T-helper 2 cell treated with Interferon-gamma antibody and Interleukin-4, amounts not matched to agents 5 μg/mL and 100 μg/mL, for 36 hours (primary cell): ENCODE measurements around the gene SYNPO2.

Source experiments
- DNase-seq: peaks from one replicate; pipeline ENCODE4 v3.0.0; 2021; ENCODE audit warnings: low spot score
- H3K27ac Mint-ChIP-seq: one replicate; pipeline ENCODE4 v1.8.0; 2021; ENCODE audit warnings: mild to moderate bottlenecking, mixed read lengths
- H3K27me3 Mint-ChIP-seq: one replicate; pipeline ENCODE4 v1.8.0; 2021; ENCODE audit warnings: low read depth, mixed read lengths
- H3K36me3 Mint-ChIP-seq: one replicate; pipeline ENCODE4 v1.8.0; 2021; ENCODE audit warnings: low read depth, mixed read lengths
- H3K4me1 Mint-ChIP-seq: one replicate; pipeline ENCODE4 v1.8.0; 2021; ENCODE audit warnings: low read depth, mixed read lengths
- H3K4me3 Mint-ChIP-seq: one replicate; pipeline ENCODE4 v1.8.0; 2022; ENCODE audit warnings: mild to moderate bottlenecking, moderate library complexity, mixed read lengths
- H3K9me3 Mint-ChIP-seq: one replicate; pipeline ENCODE4 v1.8.0; 2021; ENCODE audit warnings: mixed read lengths

SYNPO2 gene

DNA sequence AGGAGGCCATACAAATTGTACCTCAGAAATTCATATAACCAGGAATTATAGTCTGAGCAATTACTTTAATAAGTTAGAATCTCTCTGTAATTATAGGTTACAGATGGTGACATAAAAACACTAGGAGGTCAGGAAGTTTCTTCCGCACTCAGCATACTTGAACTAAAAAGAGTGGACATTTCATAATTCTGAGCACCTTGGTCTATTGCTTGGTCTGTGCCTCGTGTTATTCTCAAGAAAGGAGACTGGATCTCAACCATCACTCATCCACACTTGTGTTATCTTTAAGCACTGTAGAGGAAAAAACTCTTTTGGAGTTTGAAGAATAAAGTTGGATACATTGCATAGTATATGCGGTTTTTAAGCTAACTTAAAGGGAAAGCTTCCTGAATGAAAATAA, 91.1 kb downstream of the SYNPO2 start:
- no peak for DNase-seq
- no peaks in the 10 kb centered on the region for H3K36me3 Mint-ChIP-seq
- no peaks in the 10 kb centered on the region for H3K4me1 Mint-ChIP-seq
- H3K27me3 Mint-ChIP-seq: peaks cover 7% of the 10 kb centered on the region
- no peak overlapping the region for H3K27ac Mint-ChIP-seq
- no peak overlapping the region for H3K4me3 Mint-ChIP-seq
- no peaks in the 10 kb centered on the region for H3K9me3 Mint-ChIP-seq

- Mint-ChIP-seq H3K27me3 (peaks cover 7% of the 10 kb centered on the region), H3K4me3 (no peak overlapping the region), H3K4me1 (no peaks in the 10 kb centered on the region), H3K36me3 (no peaks in the 10 kb centered on the region), H3K9me3 (no peaks in the 10 kb centered on the region), H3K27ac (no peak overlapping the region)
- no peak for DNase-seq
Measured at GRCh38 chr4:118981171-118981838, 92.7 kb downstream of the SYNPO2 start.

DNA sequence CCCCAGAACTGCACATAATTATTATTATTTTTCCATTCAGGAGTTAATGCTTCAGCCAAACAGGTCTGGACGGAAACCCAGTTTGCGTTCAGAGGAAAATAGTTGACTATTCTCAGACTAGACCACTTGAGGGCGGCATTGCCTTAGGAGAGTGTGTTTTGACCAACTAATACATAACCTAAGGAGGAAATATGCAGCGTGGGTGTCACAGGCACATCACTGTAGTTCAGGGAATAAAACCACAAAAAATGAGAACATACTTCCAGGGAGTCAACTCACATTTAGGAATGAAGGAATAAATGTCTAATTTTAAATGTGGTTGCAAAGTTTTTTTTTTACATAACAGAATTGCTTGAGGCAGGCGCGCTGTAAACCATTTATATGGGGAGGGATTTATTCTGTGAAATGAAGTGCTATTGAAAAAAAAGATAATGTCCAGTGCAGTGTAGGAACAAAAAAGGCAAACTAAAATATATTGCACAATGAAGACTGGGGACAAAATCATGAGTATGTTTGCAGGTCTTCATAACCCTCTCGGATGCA, 93.3 kb downstream of the SYNPO2 start:
- Mint-ChIP-seq H3K4me1 (no peaks in the 10 kb centered on the region), H3K27ac (no peak overlapping the region), H3K27me3 (peaks cover 7% of the 10 kb centered on the region), H3K36me3 (no peaks in the 10 kb centered on the region), H3K9me3 (no peaks in the 10 kb centered on the region), H3K4me3 (no peak overlapping the region)
- DNase-seq: peak; percentile 16

DNA sequence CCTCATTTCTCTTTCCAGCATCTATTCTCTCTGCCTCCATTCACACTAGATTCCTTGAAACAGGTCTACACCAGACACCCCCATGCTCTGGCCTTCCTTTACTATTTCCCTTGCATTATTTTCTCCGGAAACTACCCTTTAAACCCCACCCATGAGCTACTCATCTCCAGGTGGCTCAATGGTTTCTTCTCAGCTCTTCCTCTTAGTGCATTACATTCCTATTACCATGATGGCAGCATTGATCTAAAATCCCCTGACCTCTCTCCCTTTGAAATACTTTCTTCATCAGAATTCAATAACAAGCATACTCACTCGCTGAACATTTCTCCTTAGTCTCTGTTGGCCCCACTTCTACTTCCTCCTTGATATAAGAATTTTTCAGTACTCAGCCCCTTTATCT, 94.6 kb downstream of the SYNPO2 start:
- Mint-ChIP-seq H3K9me3 (no peaks in the 10 kb centered on the region), H3K4me1 (no peaks in the 10 kb centered on the region), H3K27ac (no peak overlapping the region), H3K27me3 (peaks cover 7% of the 10 kb centered on the region), H3K4me3 (no peak overlapping the region), H3K36me3 (no peaks in the 10 kb centered on the region)
- no peak for DNase-seq

- Mint-ChIP-seq H3K27ac (no peak overlapping the region), H3K36me3 (no peaks in the 10 kb centered on the region), H3K4me3 (no peak overlapping the region), H3K9me3 (no peaks in the 10 kb centered on the region), H3K27me3 (peaks cover 7% of the 10 kb centered on the region), H3K4me1 (no peaks in the 10 kb centered on the region)
- DNase-seq: no peak
Measured at GRCh38 chr4:118983831-118984230, 95.2 kb downstream of the SYNPO2 start.

DNA sequence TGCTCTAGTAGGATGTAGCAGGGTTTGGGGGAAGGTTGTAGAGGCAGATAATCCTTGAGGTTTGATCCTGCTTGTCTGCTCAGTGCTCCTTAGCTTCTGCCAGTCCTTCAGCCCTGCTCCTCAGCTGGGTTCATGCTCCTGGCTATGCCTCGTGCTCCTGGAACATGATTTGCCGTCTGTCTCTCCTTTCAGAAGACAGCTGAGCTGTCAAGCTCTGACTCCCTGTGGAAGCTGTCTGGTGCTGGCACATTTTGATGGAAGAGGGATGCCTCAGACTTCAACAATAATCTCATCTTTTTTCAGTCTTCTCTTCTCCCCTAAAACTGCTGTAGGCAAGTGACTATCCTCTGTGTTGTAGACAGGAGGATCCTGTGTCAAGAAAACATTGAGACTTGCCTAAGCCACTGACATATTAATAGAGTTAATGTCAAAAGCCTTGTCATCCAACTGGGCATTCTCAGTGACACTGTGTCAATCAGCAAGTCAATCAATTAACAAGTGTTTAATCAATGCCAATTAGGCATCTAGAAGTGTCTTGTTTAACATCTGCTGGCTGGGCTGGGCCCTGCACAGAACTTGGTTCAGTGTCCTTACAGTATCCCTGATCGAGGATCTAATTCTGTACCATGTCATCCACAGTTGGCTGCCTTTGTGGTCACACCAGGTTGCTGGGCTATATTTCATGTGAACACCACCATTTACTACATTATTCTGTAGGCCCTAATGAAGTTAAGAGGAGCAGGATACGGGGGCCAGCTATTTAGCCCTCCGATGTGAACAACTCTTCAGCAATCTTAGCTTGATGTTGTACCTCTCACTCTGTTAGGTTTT, 96.7 kb downstream of the SYNPO2 start:
- Mint-ChIP-seq H3K4me1 (no peaks in the 10 kb centered on the region), H3K9me3 (no peaks in the 10 kb centered on the region), H3K36me3 (no peaks in the 10 kb centered on the region), H3K4me3 (no peak overlapping the region), H3K27me3 (peaks cover 7% of the 10 kb centered on the region), H3K27ac (no peak overlapping the region)
- DNase-seq: no peak

DNA sequence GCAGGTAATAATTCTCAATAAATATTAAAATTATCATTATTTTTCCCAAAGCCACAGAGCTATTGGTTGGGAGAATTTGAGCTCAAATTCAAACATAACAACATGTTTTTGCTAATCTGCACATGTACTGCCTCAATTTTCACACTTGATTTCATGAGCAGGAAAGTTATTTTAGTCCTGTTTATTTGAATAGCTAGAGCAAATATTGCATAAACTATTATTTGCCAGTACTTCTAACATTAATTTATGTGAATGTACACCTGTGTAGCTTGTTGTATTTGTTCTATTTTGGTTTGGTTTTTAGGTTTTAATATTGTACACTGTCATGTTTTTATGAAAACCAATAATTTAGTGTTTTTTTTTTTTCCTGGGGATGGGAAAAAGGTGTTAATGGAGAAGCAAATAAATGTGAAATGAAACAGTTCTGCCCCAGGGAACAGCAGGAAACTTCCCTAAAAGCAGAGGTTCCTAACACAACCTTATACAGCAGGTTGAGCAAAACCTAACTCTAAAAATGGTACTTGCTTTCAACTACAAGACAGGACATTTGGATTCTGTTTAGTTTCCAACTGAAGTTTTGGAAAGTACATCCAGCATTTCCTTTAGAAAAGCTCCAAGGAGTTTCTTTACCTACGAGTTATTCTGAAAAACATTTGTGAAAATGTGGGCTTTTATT, 99.4 kb downstream of the SYNPO2 start:
- Mint-ChIP-seq H3K27ac (no peak overlapping the region), H3K4me3 (no peak overlapping the region), H3K27me3 (peaks cover 6% of the 10 kb centered on the region), H3K4me1 (no peaks in the 10 kb centered on the region), H3K36me3 (no peaks in the 10 kb centered on the region), H3K9me3 (no peaks in the 10 kb centered on the region)
- DNase-seq: no peak

DNA sequence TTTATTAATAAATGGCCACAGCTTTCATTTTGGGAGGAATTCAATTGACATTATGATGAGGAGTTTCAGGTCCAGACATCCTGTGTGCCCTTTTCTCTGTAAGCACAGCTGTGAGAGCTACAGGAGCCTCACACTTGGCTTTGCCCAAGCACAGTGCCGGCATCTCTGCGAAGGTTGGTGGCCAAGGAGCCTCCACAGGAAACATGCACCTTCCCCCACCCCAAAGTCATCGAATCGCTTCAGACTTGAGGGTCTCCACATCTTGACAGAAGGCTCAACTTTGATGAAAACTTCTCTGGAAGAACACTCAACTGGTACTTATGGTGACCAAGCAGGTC, 100.0 kb downstream of the SYNPO2 start:
- H3K27ac Mint-ChIP-seq: no peak overlapping the region
- no peak overlapping the region for H3K4me3 Mint-ChIP-seq
- no peaks in the 10 kb centered on the region for H3K9me3 Mint-ChIP-seq
- no peaks in the 10 kb centered on the region for H3K4me1 Mint-ChIP-seq
- no peaks in the 10 kb centered on the region for H3K36me3 Mint-ChIP-seq
- H3K27me3 Mint-ChIP-seq: peaks cover 2% of the 10 kb centered on the region
- DNase-seq: no peak

DNA sequence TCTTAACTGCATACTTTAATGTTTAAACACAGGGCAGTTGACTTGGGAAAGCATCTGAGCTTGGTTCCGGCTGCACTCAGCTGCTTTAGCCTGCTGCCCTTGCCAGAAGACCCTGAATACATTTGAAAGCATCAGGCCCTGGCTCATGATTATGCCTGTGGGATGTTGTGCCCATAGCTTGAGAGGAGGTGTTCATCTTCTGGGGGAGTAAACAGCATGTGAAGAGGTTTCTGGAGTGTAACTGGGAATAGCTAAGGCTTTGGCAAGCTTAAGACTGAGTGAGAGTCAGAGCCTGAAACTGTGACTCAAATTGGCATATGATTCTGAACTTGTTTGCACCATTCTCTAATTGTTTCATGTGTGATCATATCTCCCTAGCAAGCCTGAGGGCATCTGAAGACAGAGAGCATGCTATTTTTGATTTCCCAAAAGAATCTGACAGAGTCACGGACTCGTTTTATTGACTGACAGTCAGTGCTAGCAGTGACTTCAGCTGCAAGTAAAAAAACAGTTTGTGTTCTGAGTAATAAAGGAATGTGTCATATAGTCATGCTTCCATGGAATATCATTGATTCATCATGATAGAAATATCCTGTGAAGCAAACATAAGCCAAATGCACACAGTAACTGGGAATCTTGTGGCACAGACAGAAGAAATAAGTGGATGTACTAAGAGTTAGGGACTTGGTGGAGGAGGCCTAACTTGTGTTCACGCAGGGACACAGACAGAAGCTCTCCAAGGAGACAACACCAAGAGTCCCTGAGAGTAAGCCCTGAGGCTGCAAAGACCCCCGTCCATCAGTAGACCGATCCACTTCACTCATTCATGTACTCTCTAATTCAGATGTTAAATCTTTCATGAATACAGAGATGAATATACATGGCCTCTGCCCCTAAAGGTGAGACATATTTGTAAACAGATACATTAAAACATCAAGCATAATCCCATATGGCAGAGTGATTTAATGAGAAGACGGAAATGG, 100.7 kb downstream of the SYNPO2 start:
- no peak overlapping the region for H3K27ac Mint-ChIP-seq
- peaks cover 2% of the 10 kb centered on the region for H3K27me3 Mint-ChIP-seq
- H3K4me3 Mint-ChIP-seq: no peak overlapping the region
- no peaks in the 10 kb centered on the region for H3K36me3 Mint-ChIP-seq
- H3K4me1 Mint-ChIP-seq: no peaks in the 10 kb centered on the region
- H3K9me3 Mint-ChIP-seq: no peaks in the 10 kb centered on the region
- no peak for DNase-seq

- DNase-seq: no peak
- no peak overlapping the region for H3K27ac Mint-ChIP-seq
- H3K27me3 Mint-ChIP-seq: no peaks in the 10 kb centered on the region
- no peaks in the 10 kb centered on the region for H3K36me3 Mint-ChIP-seq
- H3K4me1 Mint-ChIP-seq: no peaks in the 10 kb centered on the region
- no peaks in the 10 kb centered on the region for H3K9me3 Mint-ChIP-seq
- no peak overlapping the region for H3K4me3 Mint-ChIP-seq
Measured at GRCh38 chr4:118991686-118992085, 103.0 kb downstream of the SYNPO2 start.

DNA sequence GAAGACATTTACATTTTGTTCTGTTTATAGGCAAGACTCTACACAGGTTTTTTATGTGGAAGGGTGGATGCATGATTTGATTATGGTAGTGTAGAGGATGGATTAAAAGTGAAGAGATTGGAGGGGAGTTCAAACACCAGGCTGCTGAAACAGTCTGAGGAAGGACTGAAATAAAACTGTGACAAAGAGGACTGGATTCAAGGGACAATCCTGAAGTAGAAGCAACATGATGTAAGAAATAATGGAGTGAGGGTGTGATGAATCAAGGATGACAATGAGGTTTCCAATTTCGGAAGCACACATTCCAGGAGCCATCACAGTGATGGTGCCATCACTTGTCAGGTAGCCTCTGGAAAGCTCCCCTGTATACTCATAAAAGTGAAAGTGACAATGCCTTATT, 103.5 kb downstream of the SYNPO2 start:
- Mint-ChIP-seq H3K36me3 (no peaks in the 10 kb centered on the region), H3K4me3 (no peak overlapping the region), H3K4me1 (no peaks in the 10 kb centered on the region), H3K27me3 (no peaks in the 10 kb centered on the region), H3K9me3 (no peaks in the 10 kb centered on the region), H3K27ac (no peak overlapping the region)
- no peak for DNase-seq

DNA sequence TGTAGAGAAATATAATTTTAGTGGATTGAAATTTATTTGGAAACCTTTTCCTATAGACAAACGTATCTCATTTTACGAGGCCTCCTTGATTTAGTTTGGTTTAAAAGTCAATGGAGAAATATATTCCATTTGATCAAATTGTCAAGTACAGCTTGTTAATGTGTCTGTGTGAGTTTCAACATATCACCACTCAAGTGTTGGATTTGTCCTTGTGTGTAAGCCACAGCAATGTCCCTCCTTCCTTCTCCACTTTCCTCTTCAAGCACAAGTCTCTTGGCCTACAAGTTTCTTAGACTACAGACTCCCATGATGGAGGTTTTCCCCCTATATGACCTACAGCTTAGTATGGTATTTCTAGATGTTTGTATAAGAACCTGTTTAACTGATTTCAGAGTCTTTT, 104.7 kb downstream of the SYNPO2 start:
- no peaks in the 10 kb centered on the region for H3K36me3 Mint-ChIP-seq
- no peaks in the 10 kb centered on the region for H3K4me1 Mint-ChIP-seq
- no peak overlapping the region for H3K27ac Mint-ChIP-seq
- H3K4me3 Mint-ChIP-seq: no peak overlapping the region
- H3K27me3 Mint-ChIP-seq: peaks cover 1% of the 10 kb centered on the region
- no peaks in the 10 kb centered on the region for H3K9me3 Mint-ChIP-seq
- no peak for DNase-seq

DNA sequence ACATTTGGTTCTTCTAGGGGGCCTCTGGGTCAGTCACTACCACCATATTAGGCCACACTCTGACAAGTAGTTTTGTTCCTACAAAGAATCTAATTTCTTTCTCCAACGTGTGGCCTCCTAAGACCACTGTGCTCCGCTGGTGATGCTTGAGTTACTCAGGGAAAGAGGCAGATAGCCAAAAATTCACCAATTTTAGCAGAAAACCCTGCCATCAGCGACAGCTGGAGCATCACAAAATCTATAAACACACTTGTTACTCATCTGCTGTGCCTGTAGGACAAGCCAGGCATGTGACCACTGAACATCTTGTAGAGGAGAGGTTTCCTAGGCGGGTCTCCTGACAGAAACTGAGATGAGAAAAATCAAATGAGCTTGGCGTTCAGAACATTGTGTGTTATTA, 105.4 kb downstream of the SYNPO2 start:
- Mint-ChIP-seq H3K27me3 (peaks cover 1% of the 10 kb centered on the region), H3K27ac (no peak overlapping the region), H3K4me3 (no peak overlapping the region), H3K9me3 (no peaks in the 10 kb centered on the region), H3K36me3 (no peaks in the 10 kb centered on the region), H3K4me1 (no peaks in the 10 kb centered on the region)
- DNase-seq: no peak
